Dermis microvascular lymphatic vessel endothelial cell (primary cell): ENCODE results near the gene NOSIP. TPM values are rescaled to one million over a fixed set of nuclear protein-coding genes. Genes with fewer than 3 reads are reported as not detected.

Experiments used
- DNase-seq, 2 donors: peaks; one replicate each; pipeline versions ENCODE4 v3.0.0 to v3.0.0-alpha.2; 2010; ENCODE audit warnings: low read depth in 2 of 2
- total RNA-seq: library from RNA; depleted of rRNA; stranded (reverse); fragments of >200 nt; gene quantifications from 2 replicates; pipeline ENCODE4 v1.2.1, GENCODE V29; 2014

The NOSIP gene
- total RNA-seq, 1 donor from 2014 or later = 127 TPM

- no peak for DNase-seq
These were observed 7.3 kb downstream of the NOSIP start for GRCh38 chr19:49573009-49573408.

- DNase-seq = peak; percentile 53 to 78
These were observed 9.2 kb downstream of the NOSIP start for GRCh38 chr19:49570997-49571676.

GRCh38 chr19:49570138-49570856 lies 10.1 kb downstream of the NOSIP start:
- DNase-seq = peak; percentile 84 to 90

- no peak for DNase-seq
These were observed 12.4 kb downstream of the NOSIP start for GRCh38 chr19:49567861-49568441.

- no peak for DNase-seq
These were observed 14.1 kb downstream of the NOSIP start for GRCh38 chr19:49566302-49566701.

GRCh38 chr19:49565261-49565660 lies 15.1 kb downstream of the NOSIP start:
- DNase-seq = peak in 1 of 2 donors; percentile 18

GRCh38 chr19:49564616-49565045 lies 15.7 kb downstream of the NOSIP start:
- DNase-seq = no peak

GRCh38 chr19:49560358-49560900 lies 19.9 kb downstream of the NOSIP start:
- DNase-seq = no peak

GRCh38 chr19:49559928-49560327 lies 20.4 kb downstream of the NOSIP start:
- no peak for DNase-seq

- DNase-seq = no peak
These were observed 20.9 kb downstream of the NOSIP start for GRCh38 chr19:49559443-49559842.

- no peak for DNase-seq
These were observed 21.8 kb downstream of the NOSIP start for GRCh38 chr19:49558591-49558990.

GRCh38 chr19:49557641-49558325 lies 22.6 kb downstream of the NOSIP start:
- no peak for DNase-seq

GRCh38 chr19:49556412-49557398 lies 23.7 kb downstream of the NOSIP start:
- no peak for DNase-seq

- DNase-seq = peak in 1 of 2 donors; percentile 26
These were observed 24.6 kb downstream of the NOSIP start for GRCh38 chr19:49555600-49556411.

GRCh38 chr19:49554701-49555181 lies 25.6 kb downstream of the NOSIP start:
- DNase-seq = peak; percentile 65 to 92

- peak; percentile 57 to 80 for DNase-seq
These were observed 26.7 kb downstream of the NOSIP start for GRCh38 chr19:49553451-49554271.

- no peak for DNase-seq
These were observed 27.6 kb downstream of the NOSIP start for GRCh38 chr19:49552749-49553148.

GRCh38 chr19:49551531-49551930 lies 28.8 kb downstream of the NOSIP start:
- no peak for DNase-seq

- no peak for DNase-seq
These were observed 31.3 kb downstream of the NOSIP start for GRCh38 chr19:49549045-49549444.
